ENCODE data around the gene NOM1.

NOM1 gene

DNA sequence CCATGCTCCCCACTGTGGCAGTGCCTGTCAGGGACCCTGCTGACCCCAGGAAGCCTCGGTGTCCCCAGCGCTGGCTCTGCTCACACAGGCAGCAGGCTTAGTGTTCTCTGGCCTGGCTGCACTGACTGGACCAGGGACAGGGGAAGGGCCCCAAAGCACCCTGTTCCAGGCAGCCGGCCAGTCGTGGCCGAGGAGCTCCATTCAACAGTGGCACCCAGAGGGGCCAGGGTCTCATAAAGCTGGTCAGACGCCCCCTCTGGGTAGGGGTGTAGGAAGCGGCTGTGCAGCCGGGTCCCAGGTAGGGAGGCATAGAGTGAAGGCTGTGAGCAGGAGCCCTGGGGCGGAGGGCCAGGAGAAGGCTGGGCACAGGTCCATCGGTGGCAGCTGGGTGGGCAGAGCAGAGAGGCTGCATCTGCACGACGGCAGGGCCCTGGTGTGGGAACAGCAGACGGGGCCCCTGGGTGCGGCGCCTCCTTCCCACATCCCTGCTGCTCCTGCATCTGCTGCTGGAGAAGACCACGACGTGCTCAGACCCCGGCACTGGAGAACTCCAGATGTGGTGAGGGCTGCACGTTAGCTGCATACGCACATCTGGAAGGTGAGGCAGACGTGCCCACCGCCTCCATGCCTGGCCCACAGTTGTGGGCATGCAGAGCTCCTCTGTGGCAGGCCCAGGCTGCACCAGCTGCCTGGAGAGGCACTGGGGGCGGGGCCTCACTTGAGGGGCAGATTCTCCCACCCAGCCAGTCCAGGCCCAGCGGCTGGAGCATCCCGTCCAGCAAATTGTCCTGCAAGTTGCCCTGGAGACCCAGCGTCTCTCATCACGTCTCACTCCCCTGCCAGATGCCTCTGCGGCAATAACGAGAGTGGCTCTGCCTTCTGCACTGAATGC lies 35.8 kb downstream of the NOM1 start:
- DNase-seq (ENCODE audit: low read depth, low spot score) = no peak

DNA sequence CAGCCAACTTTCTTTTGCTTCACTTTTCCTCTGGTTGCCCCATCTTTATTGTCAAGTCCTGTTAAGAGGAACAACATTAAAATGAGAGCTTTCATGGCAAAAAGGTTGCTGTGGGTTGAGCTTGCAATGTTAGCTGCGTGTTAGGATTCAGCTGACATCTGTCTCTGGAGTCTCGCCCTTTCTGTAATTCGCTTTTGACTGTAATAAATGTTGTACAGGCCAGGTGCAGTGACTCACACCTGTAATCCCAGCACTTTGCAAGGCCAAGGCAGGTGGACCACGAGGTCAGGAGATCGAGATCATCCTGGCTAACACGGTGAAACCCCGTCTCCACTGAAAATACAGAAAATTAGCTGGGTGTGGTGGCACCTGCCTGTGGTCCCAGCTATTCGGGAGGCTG lies 36.9 kb downstream of the NOM1 start:
- no peak for DNase-seq (ENCODE audit: low read depth, low spot score)

DNA sequence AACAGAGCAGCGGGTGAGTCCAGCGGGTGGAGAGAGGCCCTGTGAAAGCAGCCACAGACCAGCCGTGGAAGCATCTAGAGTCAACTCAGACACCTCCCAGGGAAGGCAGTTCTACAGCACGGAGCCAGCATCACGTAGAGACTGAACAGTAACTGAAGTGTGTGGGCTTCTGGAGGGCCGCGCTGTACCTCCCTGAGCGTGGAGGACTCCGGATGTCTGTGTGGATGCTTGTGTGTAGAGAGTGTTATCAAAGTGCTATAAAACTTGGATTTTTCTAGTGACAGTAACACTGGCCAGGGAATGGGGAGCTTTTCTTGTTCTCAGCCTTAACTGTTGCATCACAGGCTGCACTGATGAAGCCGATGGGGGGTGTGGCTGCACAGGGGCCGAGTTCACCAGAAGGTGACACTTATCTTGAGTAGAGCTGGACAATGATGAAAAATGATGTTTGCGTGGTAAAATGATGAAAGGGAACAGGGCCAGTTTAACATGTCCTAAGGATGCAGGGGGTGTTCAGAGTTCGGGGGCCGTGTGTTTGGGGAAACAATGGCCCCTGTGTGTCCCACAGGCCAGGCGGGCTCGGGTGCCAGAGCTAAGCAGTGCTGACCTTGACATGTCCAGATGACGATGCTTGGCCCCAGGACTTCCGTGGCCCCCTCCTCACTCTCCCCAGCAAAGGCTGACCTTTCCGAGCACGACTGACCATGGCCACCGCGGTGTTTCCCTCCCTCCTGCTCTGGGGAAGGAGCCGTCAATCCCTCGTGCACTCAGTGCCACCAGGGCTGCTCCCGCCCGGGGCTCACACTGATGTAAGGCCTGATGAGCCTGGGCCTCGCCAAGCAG lies 39.1 kb downstream of the NOM1 start:
- DNase-seq (ENCODE audit: low read depth, low spot score) = no peak

DNA sequence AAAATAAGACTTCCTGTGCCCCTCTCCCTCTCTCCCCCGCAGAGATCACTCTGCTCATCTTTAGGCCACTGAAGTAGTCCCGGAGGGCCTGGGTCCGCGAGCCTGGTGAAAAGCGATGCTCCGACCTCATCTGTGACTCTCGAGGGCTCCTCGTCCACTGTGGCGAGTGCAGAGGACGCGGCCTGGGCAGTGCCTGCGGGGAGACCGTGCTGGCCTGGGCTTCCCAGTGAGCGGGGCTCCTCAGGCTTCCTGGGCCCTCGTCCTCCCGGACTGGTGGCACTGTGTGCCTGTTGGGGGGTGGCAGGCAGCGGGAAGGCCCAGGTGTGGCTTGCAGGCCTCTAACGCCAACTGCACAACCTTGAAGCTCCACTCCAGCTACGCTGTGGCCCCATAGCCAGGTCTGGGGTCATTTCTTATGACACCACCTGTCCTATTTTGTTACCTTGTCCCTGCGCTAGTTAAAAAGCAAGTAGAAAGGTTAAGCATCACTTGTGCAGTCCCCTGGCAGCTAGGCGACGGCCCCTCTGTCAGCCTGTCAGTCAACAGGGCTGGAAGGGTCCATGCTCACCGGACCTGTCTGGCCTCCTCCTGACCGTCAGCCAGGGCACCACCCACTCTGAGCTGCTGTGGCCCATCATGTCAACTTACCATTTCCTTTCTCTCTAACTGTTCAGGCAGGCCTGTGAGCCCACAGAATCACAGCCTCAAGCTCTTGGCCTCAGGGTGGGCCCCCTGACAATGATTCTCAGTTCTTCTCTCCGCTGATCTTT lies 40.4 kb downstream of the NOM1 start:
- no peak for DNase-seq (ENCODE audit: low read depth, low spot score)

DNA sequence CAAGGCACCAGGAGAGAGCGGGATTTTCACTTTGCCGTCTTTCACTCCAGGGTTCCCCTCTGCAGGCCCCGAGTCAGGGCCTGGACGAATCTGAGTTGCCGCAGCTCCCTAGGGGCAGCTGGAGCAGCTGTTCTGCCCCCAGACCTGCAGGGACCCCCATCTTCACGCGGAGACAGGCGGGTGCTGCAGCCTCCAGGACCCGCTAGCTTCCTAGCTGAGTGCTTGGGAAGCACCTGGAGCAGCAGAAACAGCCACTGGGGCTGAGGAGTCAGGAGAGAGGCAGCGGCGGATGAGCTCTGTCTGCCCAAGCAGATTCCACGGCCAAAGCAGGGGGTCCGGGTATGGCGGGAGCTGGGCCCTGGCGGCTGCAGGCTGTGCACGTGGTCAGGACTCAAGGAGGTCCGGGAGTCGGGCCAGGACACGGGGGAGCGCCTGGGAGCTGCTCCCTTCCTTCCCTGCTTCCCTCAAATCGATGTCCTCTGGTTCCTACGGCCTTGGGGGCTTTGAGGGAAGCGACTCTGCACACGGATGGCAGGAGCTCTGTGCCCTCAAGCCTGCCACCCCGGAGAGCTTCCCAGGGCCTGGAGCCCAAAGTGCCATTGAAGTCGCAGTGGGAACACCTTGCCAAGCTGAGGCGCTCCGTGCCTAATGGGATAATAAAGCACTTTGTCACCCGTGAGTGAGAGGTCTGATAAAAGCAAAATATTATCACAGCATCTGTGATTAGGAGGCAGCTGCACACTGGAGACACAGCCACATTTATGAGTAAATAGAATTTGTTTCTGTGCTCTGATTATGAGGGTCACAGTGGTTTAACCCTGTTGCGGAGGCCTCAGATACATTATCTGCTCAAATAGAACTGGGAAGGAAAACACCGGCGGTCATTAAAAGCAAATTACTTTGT lies 43.8 kb downstream of the NOM1 start:
- no peak for DNase-seq (ENCODE audit: low read depth, low spot score)

DNA sequence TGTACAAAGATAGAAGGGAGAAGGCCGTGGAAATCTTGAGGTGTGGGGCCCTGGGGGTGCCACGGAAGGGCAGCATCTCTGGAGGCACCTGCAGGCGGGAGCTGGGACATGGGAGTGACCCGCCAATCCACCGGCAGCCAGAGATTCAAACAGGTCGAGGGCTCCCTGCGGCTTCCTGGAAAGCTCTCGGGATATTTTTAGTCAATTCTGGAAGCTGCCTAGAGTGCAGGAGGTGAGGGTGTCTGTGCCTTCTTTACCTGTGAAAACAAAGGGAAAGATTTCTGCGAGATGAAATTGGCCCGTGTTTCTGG lies 44.4 kb downstream of the NOM1 start:
- DNase-seq (ENCODE audit: low read depth, low spot score) = no peak

DNA sequence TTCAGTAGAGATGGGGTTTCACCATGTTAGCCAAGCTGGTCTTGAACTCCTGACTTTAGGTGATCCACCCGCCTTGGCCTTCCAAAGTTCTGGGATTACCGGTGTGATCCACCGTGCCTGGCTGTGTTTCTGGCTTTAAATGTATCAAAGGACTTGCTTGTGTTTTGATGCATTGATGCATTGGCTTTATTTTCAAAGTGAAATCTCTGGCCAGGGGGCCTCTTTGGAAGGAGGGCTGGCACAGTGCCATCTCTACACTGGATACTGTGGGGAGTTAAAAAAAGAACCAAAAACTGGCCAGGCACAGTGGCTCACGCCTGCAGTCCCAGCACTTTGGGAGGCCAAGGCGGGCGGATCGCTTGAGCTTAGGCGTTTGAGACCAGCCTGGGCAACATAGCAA lies 44.9 kb downstream of the NOM1 start:
- DNase-seq (ENCODE audit: low read depth, low spot score) = no peak

DNA sequence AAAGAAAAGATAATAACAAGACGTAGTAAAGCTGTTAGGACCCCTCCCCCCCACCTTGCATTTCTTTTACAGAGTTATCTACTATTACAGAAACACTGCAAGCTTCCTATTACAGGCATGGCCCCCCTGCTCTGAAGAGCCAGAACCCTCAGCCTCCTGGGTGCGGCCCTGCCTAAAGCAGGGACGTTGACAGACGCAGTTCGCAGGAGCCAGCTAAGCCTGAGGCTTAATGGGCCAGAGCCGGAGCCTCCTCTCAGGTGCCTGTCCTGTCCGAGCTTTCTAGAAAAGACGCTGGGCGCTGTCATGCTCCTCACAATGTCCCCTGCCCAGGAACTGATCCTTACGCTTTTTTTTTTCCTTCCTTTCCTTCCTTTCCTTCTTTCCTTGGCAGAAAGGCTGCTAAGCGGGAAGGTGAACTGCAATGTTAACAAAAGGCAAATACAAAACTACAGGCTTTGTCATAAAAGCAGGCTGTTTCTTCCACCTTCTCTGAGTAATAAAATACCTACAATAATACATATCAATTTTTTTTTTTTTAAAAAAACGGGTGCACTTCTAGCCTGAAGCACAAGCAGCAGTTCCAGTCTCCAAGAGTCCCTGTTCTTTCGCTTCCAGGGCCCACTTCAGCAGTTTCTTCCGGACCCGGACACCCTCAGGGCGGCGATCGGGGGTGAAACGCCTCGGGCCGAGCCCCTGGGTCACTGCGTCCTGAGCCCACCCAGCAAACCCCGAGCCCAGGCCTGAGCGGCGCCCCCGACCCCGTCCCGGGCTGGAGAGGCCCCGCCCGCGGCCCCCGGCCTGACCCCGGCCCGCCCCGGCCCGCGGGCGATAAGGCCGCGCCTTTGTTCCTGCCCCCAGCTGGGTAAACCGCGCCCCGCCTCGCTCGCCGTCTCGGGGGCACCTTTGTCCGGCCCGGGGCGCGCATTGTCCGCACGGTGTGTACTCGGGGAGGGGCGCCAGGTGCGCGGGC lies 49.8 kb downstream of the NOM1 start:
- no peak for DNase-seq (ENCODE audit: low read depth, low spot score)

DNA sequence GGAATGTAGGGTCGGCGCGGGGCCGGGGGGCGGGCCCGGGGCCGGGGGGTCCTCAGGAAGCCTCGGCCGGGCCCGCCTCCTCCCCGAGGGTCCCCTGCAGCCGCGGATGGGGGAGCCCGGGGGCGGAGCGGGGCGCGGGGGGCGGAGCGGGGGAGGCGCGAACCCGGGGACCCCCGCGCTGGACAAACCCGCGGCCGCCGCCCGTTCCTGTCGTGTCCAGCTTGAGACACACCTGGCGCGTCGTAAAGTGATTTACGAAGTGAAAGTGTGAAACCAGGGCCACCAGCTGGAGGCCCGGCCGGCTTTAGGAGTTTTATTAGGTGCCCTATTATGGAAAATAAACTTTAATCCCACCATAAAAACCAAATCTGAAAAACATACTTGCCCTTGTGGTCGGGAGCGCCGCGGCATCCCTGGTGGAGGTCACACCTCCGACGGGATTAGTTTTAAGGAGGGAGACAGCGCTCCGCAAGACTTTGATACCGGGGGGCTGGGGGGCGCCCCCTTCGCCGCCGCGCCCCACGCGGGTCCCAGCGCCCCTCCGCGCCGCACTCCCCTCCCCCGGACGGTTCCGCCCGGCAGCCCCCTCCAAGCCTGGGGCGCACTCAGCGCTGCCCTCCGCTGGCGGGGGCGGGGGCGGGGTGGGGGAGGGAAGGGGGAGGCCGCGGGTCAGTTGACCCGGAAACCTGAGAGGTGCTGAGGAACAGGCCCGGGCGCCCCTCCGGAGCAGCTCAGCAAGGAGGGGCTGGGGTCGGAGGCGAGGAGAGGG lies 50.6 kb downstream of the NOM1 start:
- DNase-seq (ENCODE audit: low read depth, low spot score) = no peak

DNA sequence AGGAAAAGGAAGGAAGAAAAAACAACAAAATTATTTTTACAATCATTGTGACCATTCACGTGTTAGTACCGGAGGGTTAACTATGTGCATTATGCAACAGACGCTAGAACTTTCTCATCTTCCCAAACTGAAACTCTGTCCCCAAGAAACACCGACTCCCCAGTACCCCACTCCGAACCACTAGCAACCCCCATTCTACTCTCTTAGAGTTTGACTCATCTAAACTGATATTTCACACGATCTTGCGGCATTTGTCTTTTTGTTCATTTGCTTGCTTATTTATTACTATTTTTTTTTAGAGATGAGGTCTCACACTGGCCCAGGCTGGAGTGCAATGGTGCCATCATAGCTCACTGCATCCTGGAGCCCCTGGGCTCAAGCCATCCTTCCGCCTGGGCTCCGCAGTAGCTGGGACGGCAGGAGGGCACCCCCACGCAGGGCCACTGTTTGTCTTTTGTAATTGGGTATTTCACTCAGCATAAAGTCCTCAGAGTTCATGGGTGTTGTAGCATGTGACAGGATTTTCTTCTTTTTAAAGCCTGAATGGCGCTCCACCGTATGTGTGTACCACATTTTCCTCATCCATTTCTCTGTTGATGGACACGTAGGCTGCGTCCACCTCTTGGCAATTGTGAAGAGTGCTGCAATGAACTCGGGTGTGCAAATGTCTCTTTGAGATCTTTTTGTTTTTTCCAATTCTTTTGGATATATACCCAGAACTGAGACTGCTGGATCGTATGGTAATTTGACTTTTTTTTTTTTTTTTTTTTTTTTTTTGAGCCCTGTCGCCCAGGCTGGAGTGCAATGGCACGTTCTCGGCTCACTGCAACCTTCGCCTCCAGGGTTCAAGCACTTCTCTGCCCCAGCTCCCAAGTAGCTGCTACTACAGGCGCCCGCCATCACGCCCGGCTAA lies 51.5 kb downstream of the NOM1 start:
- no peak for DNase-seq (ENCODE audit: low read depth, low spot score)

DNA sequence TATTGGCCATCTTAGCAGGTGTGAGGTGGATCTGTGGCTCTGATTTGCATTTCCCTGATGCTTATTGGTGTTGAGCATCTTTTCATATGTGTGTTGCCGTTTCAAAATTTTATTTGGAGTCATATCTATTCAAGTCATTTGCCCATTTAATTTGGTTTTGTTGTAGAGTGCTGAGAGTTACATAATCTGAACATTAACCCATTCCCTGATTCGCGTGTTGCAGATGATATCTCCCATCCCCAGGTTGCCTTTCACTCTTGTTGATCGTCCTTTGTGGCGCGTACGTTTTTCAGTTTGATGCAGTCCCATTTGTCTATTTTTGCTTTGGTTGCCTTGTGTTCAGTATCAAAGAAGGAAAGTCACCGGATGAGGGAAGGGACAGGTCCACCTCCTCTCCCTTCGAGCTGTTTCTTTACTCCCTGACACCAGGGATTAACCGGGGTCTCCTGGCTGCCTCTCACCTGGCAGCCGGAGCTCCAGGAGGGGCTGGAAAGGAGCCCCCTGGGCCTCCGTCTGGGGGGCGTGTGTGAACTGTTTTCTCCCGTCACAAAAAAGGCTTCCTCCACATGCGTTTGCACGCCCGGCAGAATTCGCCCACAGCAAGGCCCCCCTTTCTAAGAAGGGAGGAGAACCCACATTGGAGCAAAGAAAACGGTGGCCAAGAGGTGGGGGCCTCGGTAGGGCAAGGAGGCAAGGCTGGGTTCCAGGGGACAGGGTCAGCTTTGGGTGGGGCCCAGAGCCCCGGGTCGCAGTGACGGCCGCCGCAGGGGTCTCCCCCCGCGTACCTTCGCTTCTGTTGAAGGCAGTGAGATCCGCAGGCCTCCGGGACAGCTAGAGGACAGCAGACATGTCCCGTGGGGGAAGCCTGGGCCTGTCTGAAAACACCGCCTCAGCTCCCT lies 52.7 kb downstream of the NOM1 start:
- no peak for DNase-seq (ENCODE audit: low read depth, low spot score)

DNA sequence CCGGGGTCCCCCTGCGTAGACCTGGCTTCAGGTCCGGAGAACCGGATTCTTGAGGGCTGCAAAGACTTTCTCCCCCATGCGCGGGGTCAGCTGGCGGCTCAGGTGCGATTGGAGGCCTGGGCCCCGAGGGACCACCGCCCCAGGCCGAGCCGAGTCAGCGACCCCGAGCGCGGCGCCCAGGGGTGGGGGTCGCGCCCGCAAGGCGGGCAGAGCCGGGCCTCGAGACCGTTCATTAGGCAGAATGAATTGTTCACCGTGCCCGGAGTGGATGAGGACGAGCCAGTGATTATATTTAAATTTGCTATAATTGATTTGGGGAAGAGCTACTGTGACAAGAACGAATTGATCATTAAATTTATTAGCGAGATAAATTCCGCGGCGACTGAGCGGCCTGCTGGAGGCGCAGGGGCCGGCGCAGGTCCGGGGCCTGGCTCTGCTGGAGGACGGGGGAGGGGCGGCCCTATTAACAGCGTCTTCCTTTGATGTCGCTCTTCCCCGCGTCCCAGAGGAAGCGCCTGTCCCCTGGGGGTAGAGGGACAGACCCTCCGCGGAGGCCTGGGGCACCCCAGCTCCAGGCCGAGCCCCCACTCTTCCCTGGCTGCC lies 53.4 kb downstream of the NOM1 start:
- DNase-seq (ENCODE audit: low read depth, low spot score) = no peak

DNA sequence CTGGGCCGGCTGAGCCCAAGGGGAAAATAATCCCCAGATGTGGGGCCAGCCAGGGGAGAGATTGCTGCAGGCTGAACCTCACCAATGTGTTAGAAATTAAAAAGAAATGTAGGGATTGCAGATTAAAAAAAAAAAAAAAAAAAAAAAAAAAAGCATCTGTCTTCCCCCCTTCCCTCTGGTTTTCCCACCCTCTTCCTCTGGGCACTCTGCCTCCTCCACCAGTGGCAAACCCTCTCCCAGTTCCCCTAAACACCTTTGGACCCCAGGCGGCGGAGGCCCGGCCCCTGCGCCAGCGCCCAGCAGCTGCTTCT lies 53.9 kb downstream of the NOM1 start:
- DNase-seq (ENCODE audit: low read depth, low spot score) = no peak

DNA sequence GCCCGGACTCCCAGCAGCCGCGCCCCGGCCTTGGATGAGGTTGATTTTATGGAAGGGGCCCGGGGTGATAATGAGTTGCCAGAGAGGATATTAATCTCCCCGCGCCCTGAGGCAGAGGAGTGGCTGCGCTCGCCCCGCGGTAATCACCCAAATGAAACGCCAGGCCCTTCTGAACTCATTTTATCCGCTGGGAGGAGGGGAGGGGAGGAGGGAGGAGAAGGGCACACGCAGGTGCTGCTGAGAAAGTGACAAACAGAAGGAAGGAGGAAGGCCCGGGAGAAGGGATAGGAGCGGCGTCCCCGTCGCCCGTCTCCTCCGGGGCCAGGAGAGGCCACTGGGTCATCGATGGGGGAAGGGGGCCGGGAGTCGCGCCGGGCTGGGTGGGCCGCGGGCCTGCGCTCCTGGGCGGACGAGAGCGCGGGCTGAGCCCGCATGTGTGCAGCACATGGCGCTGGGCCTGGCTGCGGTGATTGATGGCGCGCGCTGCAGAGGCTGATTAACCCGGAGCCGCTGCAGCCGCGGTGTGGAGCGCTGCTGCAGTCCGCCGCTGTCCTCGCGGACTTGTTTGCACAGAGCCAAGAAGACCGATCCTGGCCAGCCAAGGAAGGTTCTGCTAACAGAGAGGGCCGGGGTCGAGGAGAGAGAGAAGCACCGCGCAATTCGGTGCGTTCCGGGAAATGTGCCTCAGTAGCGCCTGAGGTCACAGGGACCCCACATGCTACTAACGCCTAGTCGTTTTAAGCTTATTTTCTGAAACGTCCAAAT lies 54.4 kb downstream of the NOM1 start:
- DNase-seq (ENCODE audit: low read depth, low spot score) = peak; percentile 62

DNA sequence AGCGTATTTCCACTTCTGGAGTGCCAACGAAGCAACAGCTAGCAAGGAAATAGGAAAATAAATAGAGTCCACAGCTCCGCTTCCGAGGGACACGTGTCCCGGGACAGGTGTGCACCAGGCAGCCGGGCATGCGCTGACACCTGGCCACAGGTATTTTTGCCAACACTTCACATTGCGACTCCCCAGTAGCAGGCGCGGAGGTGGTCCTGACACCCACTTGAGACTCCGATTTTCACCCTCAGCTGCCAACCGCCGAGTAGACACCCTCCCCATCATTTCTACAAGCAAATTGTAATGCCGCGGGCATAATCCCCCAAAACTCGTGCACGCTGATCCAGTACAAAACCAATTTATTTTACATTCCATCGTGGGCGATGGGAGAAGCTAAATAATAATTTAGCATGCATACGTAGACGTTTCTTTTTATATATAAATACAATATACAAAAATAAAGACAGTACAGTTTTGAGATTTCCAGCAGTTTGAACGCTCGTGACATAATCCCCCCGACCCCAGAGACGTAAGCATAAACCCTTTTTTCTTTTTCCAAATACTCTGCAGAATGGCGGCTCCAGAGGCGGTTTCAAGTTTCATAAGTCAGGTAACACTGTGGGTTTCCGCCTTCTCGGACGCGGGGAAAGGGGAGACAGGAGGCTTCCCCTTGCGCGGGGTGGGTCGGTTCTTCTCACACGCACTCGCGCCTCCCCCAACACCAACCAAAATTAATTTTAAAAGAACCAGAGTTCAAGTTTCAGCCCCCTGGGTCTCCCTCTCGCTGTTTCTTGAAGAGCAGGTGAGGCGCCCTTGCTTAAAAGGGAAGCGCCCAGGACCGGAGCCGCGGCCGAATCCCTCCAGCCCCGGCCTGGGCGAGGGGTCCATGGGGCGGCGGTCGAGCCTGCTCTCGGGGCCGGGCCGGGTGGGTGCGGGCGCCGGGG lies 55.3 kb downstream of the NOM1 start:
- DNase-seq (ENCODE audit: low read depth, low spot score) = no peak

Measured in astrocyte of the hippocampus (primary cell).